Measurements from ENCODE around the gene RGSL1.

DNA sequence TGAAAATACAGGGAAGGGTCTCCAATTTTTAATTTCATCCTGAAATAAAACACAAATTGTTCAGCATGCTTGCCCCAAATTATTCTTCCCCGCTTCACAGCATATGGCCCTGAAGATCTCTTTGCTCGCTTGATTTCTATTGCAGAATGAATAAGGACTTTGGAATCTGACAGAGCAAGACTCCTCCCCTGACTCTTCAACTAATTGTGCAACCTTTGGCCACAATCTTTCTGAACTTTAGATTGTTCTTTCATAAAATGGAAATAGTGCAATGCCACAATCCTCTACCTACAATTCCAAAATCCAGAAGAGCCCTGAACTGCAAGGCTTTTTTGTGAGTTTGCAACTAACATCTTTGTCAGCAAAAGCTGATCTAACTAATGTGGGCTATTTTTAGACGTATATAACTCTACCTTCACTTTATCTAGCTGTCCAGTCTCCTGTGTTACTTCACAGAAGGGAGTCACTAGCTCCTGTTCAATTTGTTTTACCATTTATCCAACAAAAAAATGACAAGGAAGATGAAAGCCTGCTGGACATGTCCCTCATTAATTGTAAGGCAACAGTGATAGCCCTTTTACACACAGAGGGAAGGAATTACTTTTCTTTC, 125.7 kb downstream of the RGSL1 start:
- TF ChIP-seq, protein P1, sequence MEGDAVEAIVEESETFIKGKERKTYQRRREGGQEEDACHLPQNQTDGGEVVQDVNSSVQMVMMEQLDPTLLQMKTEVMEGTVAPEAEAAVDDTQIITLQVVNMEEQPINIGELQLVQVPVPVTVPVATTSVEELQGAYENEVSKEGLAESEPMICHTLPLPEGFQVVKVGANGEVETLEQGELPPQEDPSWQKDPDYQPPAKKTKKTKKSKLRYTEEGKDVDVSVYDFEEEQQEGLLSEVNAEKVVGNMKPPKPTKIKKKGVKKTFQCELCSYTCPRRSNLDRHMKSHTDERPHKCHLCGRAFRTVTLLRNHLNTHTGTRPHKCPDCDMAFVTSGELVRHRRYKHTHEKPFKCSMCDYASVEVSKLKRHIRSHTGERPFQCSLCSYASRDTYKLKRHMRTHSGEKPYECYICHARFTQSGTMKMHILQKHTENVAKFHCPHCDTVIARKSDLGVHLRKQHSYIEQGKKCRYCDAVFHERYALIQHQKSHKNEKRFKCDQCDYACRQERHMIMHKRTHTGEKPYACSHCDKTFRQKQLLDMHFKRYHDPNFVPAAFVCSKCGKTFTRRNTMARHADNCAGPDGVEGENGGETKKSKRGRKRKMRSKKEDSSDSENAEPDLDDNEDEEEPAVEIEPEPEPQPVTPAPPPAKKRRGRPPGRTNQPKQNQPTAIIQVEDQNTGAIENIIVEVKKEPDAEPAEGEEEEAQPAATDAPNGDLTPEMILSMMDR (IDR thresholded peaks at IDR 0.05 in 8 of 11, conservative IDR thresholded peaks at IDR 0.05 in 3 of 11): no peak
- TF ChIP-seq POLR2AphosphoS5 (IDR thresholded peaks at IDR 0.05): no peak

All from spleen (tissue), 7 donors.